Measurements from ENCODE around the gene CCL19. TPM values are rescaled to one million over a fixed set of nuclear protein-coding genes. Genes with fewer than 3 reads are reported as not detected.
A peak's percentile ranks its signal among the peaks of the same experiment; 100 is the strongest.

Gene CCL19
- polyA plus RNA-seq, 1 experiment: not detected

DNA sequence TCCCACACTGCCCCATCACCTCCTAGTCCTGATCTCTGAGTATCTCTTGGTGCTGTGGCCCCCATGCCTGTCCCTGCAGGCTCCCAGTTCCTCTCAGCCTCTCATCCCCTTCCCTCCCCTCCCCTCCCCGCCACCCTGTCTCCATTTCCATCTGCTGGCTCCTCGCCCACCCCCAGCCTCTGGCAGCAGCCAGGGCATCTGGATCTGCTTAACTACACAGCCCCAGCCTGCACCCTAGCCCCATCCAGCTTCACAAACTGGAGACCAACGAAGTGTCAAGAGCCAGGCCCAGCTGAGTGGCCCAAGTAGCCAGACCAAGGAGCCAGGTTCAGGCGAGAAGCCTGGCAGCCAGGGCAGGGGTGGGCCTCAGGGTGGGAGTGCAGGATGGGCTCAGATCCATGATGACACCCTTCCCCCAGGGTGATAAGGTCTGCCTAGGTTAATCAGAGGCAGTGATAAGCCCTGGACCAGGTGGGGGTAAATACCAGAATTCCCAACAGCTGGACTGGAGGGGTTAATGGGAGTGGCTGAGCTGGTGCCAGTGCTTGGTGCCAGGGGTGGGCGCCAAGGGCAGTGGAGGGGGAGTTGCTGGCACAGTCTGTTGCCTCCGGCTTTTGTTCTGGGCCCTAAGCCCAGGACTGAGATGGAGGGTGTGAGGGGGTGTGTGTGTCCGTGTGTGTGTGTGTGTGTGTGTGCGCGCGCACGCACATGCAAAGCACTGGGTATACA is 36.6 kb downstream of the CCL19 start:
- TF ChIP-seq, protein P1, sequence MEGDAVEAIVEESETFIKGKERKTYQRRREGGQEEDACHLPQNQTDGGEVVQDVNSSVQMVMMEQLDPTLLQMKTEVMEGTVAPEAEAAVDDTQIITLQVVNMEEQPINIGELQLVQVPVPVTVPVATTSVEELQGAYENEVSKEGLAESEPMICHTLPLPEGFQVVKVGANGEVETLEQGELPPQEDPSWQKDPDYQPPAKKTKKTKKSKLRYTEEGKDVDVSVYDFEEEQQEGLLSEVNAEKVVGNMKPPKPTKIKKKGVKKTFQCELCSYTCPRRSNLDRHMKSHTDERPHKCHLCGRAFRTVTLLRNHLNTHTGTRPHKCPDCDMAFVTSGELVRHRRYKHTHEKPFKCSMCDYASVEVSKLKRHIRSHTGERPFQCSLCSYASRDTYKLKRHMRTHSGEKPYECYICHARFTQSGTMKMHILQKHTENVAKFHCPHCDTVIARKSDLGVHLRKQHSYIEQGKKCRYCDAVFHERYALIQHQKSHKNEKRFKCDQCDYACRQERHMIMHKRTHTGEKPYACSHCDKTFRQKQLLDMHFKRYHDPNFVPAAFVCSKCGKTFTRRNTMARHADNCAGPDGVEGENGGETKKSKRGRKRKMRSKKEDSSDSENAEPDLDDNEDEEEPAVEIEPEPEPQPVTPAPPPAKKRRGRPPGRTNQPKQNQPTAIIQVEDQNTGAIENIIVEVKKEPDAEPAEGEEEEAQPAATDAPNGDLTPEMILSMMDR (IDR thresholded peaks at IDR 0.05; ENCODE audit: low read depth, low read length): no peak
- no peak overlapping the region for H3K27ac ChIP-seq (ENCODE audit: low read depth, low read length)
- ChIA-PET POLR2A (interaction anchor here (1.9 kb wide), 1 partner anchor 11 kb away, joined by 7 read pairs; no protein-coding TSS in a partner anchor), CTCF (interaction anchor here (0.7 to 2.3 kb wide), 2 partner anchors 10 to 51 kb away, joined by 3 to 7 read pairs; no protein-coding TSS in a partner anchor)
- H3K4me3 ChIP-seq (ENCODE audit: low read depth, low read length): no peak overlapping the region
- DNase-seq (ENCODE audit: low read depth, low spot score): no peak
- H3K9me3 ChIP-seq (ENCODE audit: control insufficient read depth, insufficient read depth, low read length): no peaks in the 10 kb centered on the region
- no peaks in the 10 kb centered on the region for H3K27me3 ChIP-seq (ENCODE audit: control insufficient read depth, insufficient read depth, low read length)

DNA sequence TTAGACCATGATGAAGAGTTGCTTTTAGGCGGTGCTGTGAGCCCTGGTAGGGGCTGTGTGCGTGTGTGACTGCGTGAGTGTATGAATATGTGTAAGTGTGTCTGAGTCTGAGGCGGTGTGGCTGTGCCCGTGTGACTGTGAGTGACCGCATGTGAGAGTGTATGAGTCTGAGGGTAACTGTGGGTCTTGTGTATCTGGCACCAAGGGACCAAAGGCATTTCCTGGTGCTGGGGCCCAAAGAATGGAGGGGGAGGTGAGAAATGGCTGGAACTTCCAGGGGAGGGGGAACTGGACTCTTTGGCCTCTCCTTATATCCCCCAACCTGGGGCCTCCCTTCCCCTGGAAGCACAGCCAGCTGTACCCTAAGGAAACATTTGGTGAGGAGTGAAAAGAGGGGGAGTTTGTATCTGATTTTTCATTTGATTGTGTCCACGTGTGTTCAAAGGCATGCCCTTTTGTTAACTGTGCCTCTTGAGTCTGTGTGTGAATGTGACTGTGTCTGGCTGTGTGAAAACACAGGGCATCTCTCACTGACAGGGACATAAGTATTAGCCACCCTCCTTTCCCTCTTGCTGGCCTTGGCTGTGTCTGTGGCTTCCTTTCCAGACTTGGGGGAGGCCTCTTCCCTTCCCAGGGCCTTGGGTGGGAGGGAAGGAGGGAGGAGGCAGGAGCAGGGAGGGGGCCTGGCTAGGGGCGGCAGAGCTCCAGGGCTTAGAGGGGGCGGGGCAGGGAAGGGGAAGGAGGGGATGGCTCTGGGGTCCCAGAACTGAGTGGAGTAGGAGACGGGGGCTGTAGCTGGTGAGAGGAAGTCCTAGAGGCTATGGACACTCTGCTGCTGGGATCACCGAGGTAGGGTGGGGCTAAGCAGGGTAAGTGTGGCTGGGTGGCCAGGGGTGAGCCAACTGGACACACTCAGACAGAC is 37.7 kb downstream of the CCL19 start:
- Histone ChIP-seq H3K27me3 (ENCODE audit: control insufficient read depth, insufficient read depth, low read length) (no peaks in the 10 kb centered on the region), H3K27ac (ENCODE audit: low read depth, low read length) (peak overlapping the region; percentile 11), H3K4me3 (ENCODE audit: low read depth, low read length) (peak overlapping the region; percentile 26; the same call in 1 of the 2 replicates), H3K9me3 (ENCODE audit: control insufficient read depth, insufficient read depth, low read length) (no peaks in the 10 kb centered on the region)
- no peak for DNase-seq (ENCODE audit: low read depth, low spot score)
- TF ChIP-seq, protein P1 (IDR thresholded peaks at IDR 0.05; ENCODE audit: low read depth, low read length): no peak
- ChIA-PET CTCF (no interaction called here), POLR2A (interaction anchor here (1.9 kb wide), 1 partner anchor 12 kb away, joined by 7 read pairs; no protein-coding TSS in a partner anchor)

DNA sequence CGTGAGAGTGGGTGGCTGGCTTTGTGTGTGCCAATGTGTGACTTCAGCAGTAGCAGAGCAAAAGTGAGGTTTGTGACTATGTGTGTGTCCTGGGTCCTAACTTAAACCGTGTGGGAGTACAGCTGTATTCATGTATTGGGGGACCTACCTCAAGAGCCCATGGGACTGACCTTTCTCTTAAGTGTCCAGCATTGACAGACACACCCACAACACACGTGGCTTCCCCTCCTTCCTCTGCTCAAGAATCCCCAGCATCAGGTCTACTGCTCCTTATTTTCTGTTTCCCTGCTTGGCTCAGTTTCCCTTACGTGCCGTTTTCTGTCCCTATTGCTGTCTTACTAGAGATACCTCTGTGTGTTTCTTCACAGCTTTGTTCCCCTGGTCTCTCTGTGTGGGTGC is 38.5 kb downstream of the CCL19 start:
- TF ChIP-seq, protein P1 (IDR thresholded peaks at IDR 0.05; ENCODE audit: low read depth, low read length): no peak
- no peaks in the 10 kb centered on the region for H3K9me3 ChIP-seq (ENCODE audit: control insufficient read depth, insufficient read depth, low read length)
- no peaks in the 10 kb centered on the region for H3K27me3 ChIP-seq (ENCODE audit: control insufficient read depth, insufficient read depth, low read length)
- POLR2A ChIA-PET: interaction anchor here (2.0 kb wide), 1 partner anchor 12 kb away, joined by 6 read pairs; no protein-coding TSS in a partner anchor
- CTCF ChIA-PET: interaction anchor here (2.5 kb wide), 1 partner anchor 18 kb away, joined by 5 read pairs; no protein-coding TSS in a partner anchor
- peak overlapping the region; percentile 64 for H3K4me3 ChIP-seq (ENCODE audit: low read depth, low read length)
- DNase-seq (ENCODE audit: low read depth, low spot score): no peak
- H3K27ac ChIP-seq (ENCODE audit: low read depth, low read length): no peak overlapping the region

DNA sequence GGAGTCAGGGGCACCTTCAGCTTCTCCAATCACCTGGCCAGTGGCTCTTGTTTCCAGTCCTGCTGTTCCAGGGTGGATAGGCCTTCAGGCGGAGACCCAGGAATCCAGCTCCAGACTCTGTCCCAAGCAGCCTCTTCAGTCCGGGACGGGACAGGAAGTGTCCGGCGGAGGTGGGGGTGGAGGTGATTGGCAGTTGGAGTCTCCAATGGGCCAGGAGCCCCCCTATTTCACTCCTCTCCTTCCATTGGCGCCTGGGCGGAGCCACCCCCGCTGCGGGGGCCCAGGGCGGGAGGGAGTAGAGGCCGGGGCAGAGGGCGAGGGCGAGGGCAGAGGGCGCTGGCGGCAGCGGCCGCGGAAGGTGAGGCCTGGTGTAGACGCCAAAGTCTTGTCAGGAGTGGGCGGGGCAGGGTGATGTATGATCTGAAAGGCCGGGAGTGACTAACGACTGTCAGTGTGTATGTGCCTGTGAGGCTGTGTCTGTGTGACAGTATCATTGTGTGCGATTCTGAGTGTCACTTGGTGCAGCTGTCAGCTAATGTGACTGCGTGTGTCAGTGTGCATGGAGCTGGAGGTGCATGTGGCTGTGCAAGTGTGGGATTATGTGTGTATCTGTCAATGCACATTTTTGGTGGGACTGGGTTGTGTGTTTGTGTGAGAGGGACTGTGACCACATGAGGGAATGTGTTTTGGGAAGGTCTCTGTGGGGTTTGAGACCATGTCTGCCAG is 39.0 kb downstream of the CCL19 start, which contains the start of gene IL11RA:
Gene IL11RA (plus strand): TSS at position 310 of the 726 bp plus-strand sequence. CDS start 3,033 bp downstream, outside the sequence.
- POLR2A ChIA-PET: interaction anchor here (0.9 to 2.0 kb wide), 2 partner anchors 10 to 13 kb away, joined by 3 to 6 read pairs; partner anchors contain the start of gene CCL27
- no peak for DNase-seq (ENCODE audit: low read depth, low spot score)
- TF ChIP-seq, protein P1 (IDR thresholded peaks at IDR 0.05; ENCODE audit: low read depth, low read length): no peak
- Histone ChIP-seq H3K9me3 (ENCODE audit: control insufficient read depth, insufficient read depth, low read length) (no peaks in the 10 kb centered on the region), H3K4me3 (ENCODE audit: low read depth, low read length) (peak within 1 kb of the TSS; percentile 64), H3K27ac (ENCODE audit: low read depth, low read length) (no peak within 1 kb of the TSS), H3K27me3 (ENCODE audit: control insufficient read depth, insufficient read depth, low read length) (no peaks in the 10 kb centered on the region)
- CTCF ChIA-PET: interaction anchor here (2.5 kb wide), 1 partner anchor 17 kb away, joined by 5 read pairs; no protein-coding TSS in a partner anchor

All from AG04450 (cell line).